H1 (cell line): ENCODE results near the gene GOLGA6L10. TPM values are rescaled to one million over a fixed set of nuclear protein-coding genes. Genes with fewer than 3 reads are reported as not detected.

ENCODE experiments used
- CTCF ChIA-PET: fragments of 300-600 bp; sonication (Branson Sonifier 250); formaldehyde crosslinking; loops from one replicate; lab custom pipeline; 2021; ENCODE audit not compliant: partially characterized antibody; lab: Charles Lee
- POLR2A ChIA-PET: fragments of 300-600 bp; sonication (Branson Sonifier 250); formaldehyde crosslinking; loops from one replicate; lab custom pipeline; 2021; ENCODE audit warnings: inconsistent platforms; ENCODE audit not compliant: partially characterized antibody; lab: Charles Lee
- DNase-seq, 2 experiments: peaks; one replicate each; pipeline versions ENCODE4 v3.0.0 to v3.0.0-alpha.2; 2010 to 2022; ENCODE audit warnings: low spot score in 2 of 2, low read depth in 1 of 2, mixed read lengths in 1 of 2
- FAIRE-seq: peaks from 2 replicates; lab custom pipeline; 2011; peaks lifted over from hg19 to GRCh38; lab: Jason Lieb, UNC
- H2AFZ ChIP-seq: 2 replicates; pipeline ENCODE4 v1.8.1; 2012; ENCODE audit warnings: low read length, inconsistent platforms
- H2AK5ac ChIP-seq: 2 replicates; pipeline ENCODE4 v1.6.1; 2013; ENCODE audit warnings: low read depth, low read length
- H2BK120ac ChIP-seq: replicated peaks from 2 replicates; pipeline ENCODE3; 2013; ENCODE audit warnings: low read depth, low read length, inconsistent platforms
- H2BK12ac ChIP-seq: 2 replicates; pipeline ENCODE4 v1.6.1; 2013; ENCODE audit warnings: low read depth, low read length
- H2BK15ac ChIP-seq: 2 replicates; pipeline ENCODE4 v1.6.1; 2013; ENCODE audit warnings: low read length
- H2BK20ac ChIP-seq: 2 replicates; pipeline ENCODE4 v1.6.1; 2013; ENCODE audit warnings: low read length
- H2BK5ac ChIP-seq: 2 replicates; pipeline ENCODE4 v1.6.1; 2013; ENCODE audit warnings: low read depth, low read length
- H3K14ac ChIP-seq: 2 replicates; pipeline ENCODE4 v1.6.1; 2013; ENCODE audit warnings: inconsistent platforms; ENCODE audit not compliant: insufficient read length
- H3K18ac ChIP-seq: 2 replicates; pipeline ENCODE4 v1.6.1; 2013; ENCODE audit warnings: low read length; ENCODE audit errors: extremely low read depth
- H3K23ac ChIP-seq: 2 replicates; pipeline ENCODE4 v1.6.1; 2013; ENCODE audit warnings: inconsistent platforms; ENCODE audit not compliant: insufficient read length
- H3K23me2 ChIP-seq: 2 replicates; pipeline ENCODE4 v1.6.1; 2013; ENCODE audit warnings: low read depth, low read length
- H3K27ac ChIP-seq: 2 replicates; pipeline ENCODE4 v1.6.1; 2011; ENCODE audit warnings: low read depth, low read length, inconsistent platforms
- H3K27me3 ChIP-seq, 4 experiments: replicated peaks in 1 of 4; 1 replicate in 1 of 4; 2 replicates in 3 of 4; pipeline versions ENCODE4 v1.6.1 to v1.8.1; 2011 to 2013; ENCODE audit warnings: low read length in 3 of 4, mild to moderate bottlenecking in 3 of 4, inconsistent platforms in 2 of 4, mixed read lengths in 2 of 4, moderate library complexity in 1 of 4; ENCODE audit not compliant: control insufficient read depth in 3 of 4, insufficient read depth in 3 of 4; ENCODE audit errors: extremely low read depth in 1 of 4
- H3K36me3 ChIP-seq, 4 experiments: 2 replicates each; pipeline versions ENCODE4 v1.6.1 to v1.8.1; 2011 to 2013; ENCODE audit warnings: mild to moderate bottlenecking in 4 of 4, low read length in 3 of 4, moderate library complexity in 2 of 4, control low read depth in 1 of 4, inconsistent platforms in 1 of 4; ENCODE audit not compliant: insufficient read depth in 4 of 4, control insufficient read depth in 2 of 4
- H3K4ac ChIP-seq: replicated peaks from 2 replicates; pipeline ENCODE3; 2013; ENCODE audit warnings: low read length, low read depth, mixed read lengths, inconsistent platforms; ENCODE audit not compliant: insufficient read length
- H3K4me1 ChIP-seq, 4 experiments: replicated peaks in 1 of 4; 1 replicate in 1 of 4; 2 replicates in 3 of 4; pipeline versions ENCODE4 v1.6.1 to v1.8.1; 2011 to 2013; ENCODE audit warnings: low read length in 3 of 4, inconsistent platforms in 2 of 4, mixed read lengths in 1 of 4; ENCODE audit not compliant: insufficient read depth in 4 of 4, control insufficient read depth in 3 of 4
- H3K4me2 ChIP-seq, 2 experiments: 2 replicates each; pipeline versions ENCODE4 v1.6.1 to v1.8.1; 2011 to 2013; ENCODE audit warnings: low read depth in 2 of 2, low read length in 2 of 2, control low read depth in 1 of 2, inconsistent platforms in 1 of 2, mild to moderate bottlenecking in 1 of 2; ENCODE audit not compliant: insufficient read depth in 1 of 2
- H3K4me3 ChIP-seq, 4 experiments: fragments of 200-600, 300-600 bp in 1 of 4; sonication (generic), shearing (Covaris generic), sonication (Bioruptor Twin) in 1 of 4; 2 replicates each; pipeline versions ENCODE4 v1.5.1 to v1.8.1; 2011 to 2016; ENCODE audit warnings: low read length in 4 of 4, low read depth in 3 of 4, control low read depth in 2 of 4, inconsistent platforms in 2 of 4, mild to moderate bottlenecking in 2 of 4, mixed read lengths in 1 of 4, moderate library complexity in 1 of 4; ENCODE audit not compliant: insufficient read depth in 2 of 4; ENCODE audit errors: extremely low read depth in 1 of 4
- H3K56ac ChIP-seq: replicated peaks from 2 replicates; pipeline ENCODE3; 2013; ENCODE audit warnings: low read depth, mild to moderate bottlenecking, mixed read lengths, low read length, inconsistent platforms; ENCODE audit not compliant: insufficient read length
- H3K79me1 ChIP-seq: 2 replicates; pipeline ENCODE4 v1.6.1; 2013; ENCODE audit warnings: low read depth, low read length, control low read depth
- H3K79me2 ChIP-seq, 2 experiments: 2 replicates each; pipeline versions ENCODE4 v1.6.1 to v1.8.1; 2012 to 2013; ENCODE audit warnings: low read length in 2 of 2, mild to moderate bottlenecking in 2 of 2, inconsistent platforms in 1 of 2; ENCODE audit not compliant: insufficient read depth in 2 of 2, control insufficient read depth in 1 of 2
- H3K9ac ChIP-seq, 4 experiments: replicated peaks in 1 of 4; 1 replicate in 1 of 4; 2 replicates in 3 of 4; pipeline versions ENCODE4 v1.6.1 to v1.8.1; 2011 to 2013; ENCODE audit warnings: low read depth in 3 of 4, low read length in 3 of 4, control low read depth in 2 of 4, mild to moderate bottlenecking in 2 of 4, moderate library complexity in 2 of 4, inconsistent platforms in 1 of 4; ENCODE audit errors: extremely low read depth in 1 of 4
- H3K9me3 ChIP-seq, 2 experiments: 2 replicates each; pipeline versions ENCODE4 v1.6.1 to v1.8.1; 2012 to 2013; ENCODE audit warnings: mild to moderate bottlenecking in 2 of 2, moderate library complexity in 2 of 2, control low read depth in 1 of 2, inconsistent platforms in 1 of 2, low read depth in 1 of 2, low read length in 1 of 2, mixed read lengths in 1 of 2; ENCODE audit not compliant: insufficient read depth in 2 of 2
- H4K20me1 ChIP-seq, 2 experiments: replicated peaks in 1 of 2; 2 replicates each; pipeline versions ENCODE3 to v1.8.1; 2011 to 2013; ENCODE audit warnings: inconsistent platforms in 2 of 2, low read length in 2 of 2, mild to moderate bottlenecking in 1 of 2; ENCODE audit not compliant: insufficient read depth in 2 of 2, control insufficient read depth in 1 of 2
- H4K5ac ChIP-seq: 2 replicates; pipeline ENCODE4 v1.6.1; 2013; ENCODE audit warnings: low read length, low read depth, mixed read lengths, inconsistent platforms; ENCODE audit not compliant: insufficient read length
- H4K8ac ChIP-seq: 2 replicates; pipeline ENCODE4 v1.8.0; 2013; ENCODE audit warnings: mild to moderate bottlenecking, moderate library complexity, low read length, inconsistent platforms; ENCODE audit not compliant: insufficient read depth; ENCODE audit errors: extremely low read depth
- H4K91ac ChIP-seq: replicated peaks from 2 replicates; pipeline ENCODE3; 2013; ENCODE audit warnings: low read length, mixed read lengths, inconsistent platforms; ENCODE audit not compliant: insufficient read length
- BRCA1 ChIP-seq: IDR thresholded peaks from 2 replicates; pipeline ENCODE4 v1.6.1; 2012; ENCODE audit warnings: low read depth, low read length, improper control_type of control experiment
- CBX5 ChIP-seq: fragments of 300-800, 300-1000 bp; sonication (generic); IDR thresholded peaks from 2 replicates; pipeline ENCODE4 v1.7.1; 2016; ENCODE audit warnings: antibody characterized with exemption, low read length, low read depth
- HDAC2 ChIP-seq, 2 experiments: fragments of 300-600 bp in 1 of 2; sonication (generic) in 1 of 2; IDR thresholded peaks; 2 replicates each; pipeline ENCODE4 v1.6.1; 2011 to 2012; ENCODE audit warnings: low read depth in 2 of 2, low read length in 2 of 2, mild to moderate bottlenecking in 2 of 2, moderate library complexity in 2 of 2, borderline replicate concordance in 1 of 2, inconsistent platforms in 1 of 2
- JUND ChIP-seq: IDR thresholded peaks from 2 replicates; pipeline ENCODE4 v1.6.1; 2011; ENCODE audit warnings: mild to moderate bottlenecking, improper control_type of control experiment, low read length
- KDM4A ChIP-seq: IDR thresholded peaks from one replicate; pipeline ENCODE4 v1.7.1; 2012; ENCODE audit warnings: low read depth, mild to moderate bottlenecking, moderate library complexity, low read length, inconsistent platforms; ENCODE audit not compliant: severe bottlenecking
- MAX ChIP-seq: IDR thresholded peaks from 2 replicates; pipeline ENCODE4 v1.6.1; 2012; ENCODE audit warnings: inconsistent platforms
- POU5F1 ChIP-seq: IDR thresholded peaks from 2 replicates; pipeline ENCODE4 v1.6.1; 2011; ENCODE audit warnings: low read depth, mild to moderate bottlenecking, low read length, moderate library complexity
- RBBP5 ChIP-seq: IDR thresholded peaks from 2 replicates; pipeline ENCODE4 v1.7.1; 2012; ENCODE audit warnings: low read depth, mild to moderate bottlenecking, inconsistent platforms, low read length, moderate library complexity, borderline replicate concordance
- RFX5 ChIP-seq: IDR thresholded peaks from 2 replicates; pipeline ENCODE4 v1.6.1; 2011; ENCODE audit warnings: low read depth, low read length, improper control_type of control experiment, borderline replicate concordance
- RNF2 ChIP-seq: fragments of 200-900, 300-1000 bp; sonication (generic); IDR thresholded peaks from 2 replicates; pipeline ENCODE4 v1.7.1; 2016; ENCODE audit warnings: borderline replicate concordance, low read depth, mild to moderate bottlenecking, antibody characterized with exemption, low read length; ENCODE audit not compliant: poor library complexity, severe bottlenecking; ENCODE audit errors: missing control alignments
- SP2 ChIP-seq: IDR thresholded peaks from 2 replicates; pipeline ENCODE4 v1.6.1; 2012; ENCODE audit warnings: mild to moderate bottlenecking, low read length, inconsistent platforms
- SRF ChIP-seq: IDR thresholded peaks from 2 replicates; pipeline ENCODE4 v1.6.1; 2011; ENCODE audit warnings: mild to moderate bottlenecking, low read depth, low read length, moderate library complexity
- TBP ChIP-seq: IDR thresholded peaks from 2 replicates; pipeline ENCODE4 v1.6.1; 2011; ENCODE audit warnings: low read depth, low read length, improper control_type of control experiment
- WGBS, 2 experiments: shearing (Covaris generic) in 1 of 2; methylation state at CpG; one replicate each; pipeline versions ENCODE4 v1.1.6 to v1.1.7; 2013 to 2015; ENCODE audit warnings: low lambda C conversion rate in 2 of 2, mixed read lengths in 2 of 2, inconsistent platforms in 1 of 2, low coverage in 1 of 2, missing lambda C conversion rate in 1 of 2; ENCODE audit not compliant: insufficient replicate concordance in 2 of 2, insufficient coverage in 1 of 2, insufficient read length in 1 of 2; ENCODE audit errors: extremely low coverage in 1 of 2, missing lambda C conversion rate in 1 of 2; 5-methylcytosine and 5-hydroxymethylcytosine counted together
- polyA plus RNA-seq, 7 experiments: library from polyadenylated mRNA; depleted of rRNA in 3 of 7; stranded (reverse) in 5 of 7; unstranded in 2 of 7; fragments of >200 nt in 5 of 7; fragments of 200-250 nt in 2 of 7; gene quantifications; 1 replicate in 5 of 7; 2 replicates in 1 of 7; 4 replicates in 1 of 7; pipeline versions ENCODE4 v1.2.1 to v1.2.3, GENCODE V29; 2011 to 2013; ENCODE audit warnings: missing spikeins in 2 of 7, mixed read lengths in 2 of 7
- total RNA-seq: library from RNA; stranded (reverse); fragmentation: NEBNext Ultra II Directional; extraction: Animal tissue kit (Norgen Biotek cat#: 25700); gene quantifications from 2 replicates; pipeline ENCODE4 v1.2.1, GENCODE V29; 2021

Gene GOLGA6L10
- total and polyA plus RNA-seq, 2 of the 8 experiments (the other 6 are each of a cell fraction or from before 2014, with no cell fraction given), result 0.91 to 4.0 TPM

DNA sequence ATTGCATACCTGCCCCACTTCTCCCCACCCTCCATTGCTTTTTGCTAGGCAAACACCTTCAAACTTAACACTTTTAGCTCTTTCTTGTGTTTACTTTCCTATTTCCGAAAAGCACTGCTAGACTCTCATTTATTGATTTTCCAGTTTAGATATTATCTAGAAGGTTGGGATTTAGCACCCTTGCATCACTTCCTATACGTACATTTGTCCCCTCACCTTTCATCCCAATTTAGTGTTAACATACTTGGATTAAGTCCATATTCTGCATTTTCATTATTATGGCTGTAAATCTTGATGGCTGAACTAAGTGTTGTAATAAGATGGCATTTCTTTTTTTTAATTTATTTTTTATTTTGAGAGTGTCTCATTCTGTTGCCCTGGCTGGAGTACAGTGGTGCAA is 39.5 kb downstream of the GOLGA6L10 start:
- H2AFZ ChIP-seq, result no peak overlapping the region
- H3K4me1 ChIP-seq, result no peaks in the 10 kb centered on the region
- H3K27ac ChIP-seq, result no peak overlapping the region
- H2BK20ac ChIP-seq, result no peak overlapping the region
- FAIRE-seq, result no peak
- H3K79me2 ChIP-seq, result no peaks in the 10 kb centered on the region
- H2BK5ac ChIP-seq, result no peak overlapping the region
- H2BK120ac ChIP-seq, result no peak overlapping the region
- WGBS, 2 experiments, result 88% methylated on average over 2 of the region's 2 CpGs; no CpG with 5 or more reads in 1 of the 2 experiments
- no peak overlapping the region for H4K8ac ChIP-seq
- H3K4ac ChIP-seq, result no peak overlapping the region
- H3K14ac ChIP-seq, result no peak overlapping the region
- no peak overlapping the region for H3K4me2 ChIP-seq
- no peaks in the 10 kb centered on the region for H3K9me3 ChIP-seq
- no peak overlapping the region for H3K9ac ChIP-seq
- no peak overlapping the region for H4K5ac ChIP-seq
- no peak overlapping the region for H3K23ac ChIP-seq
- no peak for DNase-seq
- no peak overlapping the region for H2BK12ac ChIP-seq
- H3K27me3 ChIP-seq, result no peaks in the 10 kb centered on the region; a peak in 1 of 7 replicates
- H3K56ac ChIP-seq, result no peak overlapping the region
- no peaks in the 10 kb centered on the region; the same call in 1 of the 2 replicates for H3K79me1 ChIP-seq
- ChIA-PET POLR2A (no interaction called here), CTCF (no interaction called here)
- no peak overlapping the region for H2BK15ac ChIP-seq
- H3K23me2 ChIP-seq, result no peaks in the 10 kb centered on the region; the same call in 1 of the 2 replicates
- H3K4me3 ChIP-seq, result no peak overlapping the region
- H3K36me3 ChIP-seq, result no peaks in the 10 kb centered on the region
- H4K91ac ChIP-seq, result no peak overlapping the region
- H3K18ac ChIP-seq, result no peak overlapping the region
- no peak overlapping the region for H2AK5ac ChIP-seq
- H4K20me1 ChIP-seq, result no peaks in the 10 kb centered on the region
- TF ChIP-seq MAX (no peak), RNF2 (no peak), TBP (no peak), SRF (no peak), CBX5 (no peak), KDM4A (no peak), JUND (no peak), RFX5 (no peak), SP2 (no peak), POU5F1 (no peak), HDAC2 (IDR thresholded peaks at IDR 0.05; ENCODE audit: borderline replicate concordance in 1 of 2, low read depth in 2 of 2, low read length in 2 of 2) (no peak), BRCA1 (no peak), RBBP5 (no peak)
